Measurements from ENCODE around the gene DOHH. TPM values are rescaled to one million over a fixed set of nuclear protein-coding genes. Genes with fewer than 3 reads are reported as not detected.
A peak's percentile ranks its signal among the peaks of the same experiment; 100 is the strongest.

Gene DOHH
- total and polyA plus RNA-seq, 2 experiments from 2014 or later: 19.0 to 34.7 TPM

DNA sequence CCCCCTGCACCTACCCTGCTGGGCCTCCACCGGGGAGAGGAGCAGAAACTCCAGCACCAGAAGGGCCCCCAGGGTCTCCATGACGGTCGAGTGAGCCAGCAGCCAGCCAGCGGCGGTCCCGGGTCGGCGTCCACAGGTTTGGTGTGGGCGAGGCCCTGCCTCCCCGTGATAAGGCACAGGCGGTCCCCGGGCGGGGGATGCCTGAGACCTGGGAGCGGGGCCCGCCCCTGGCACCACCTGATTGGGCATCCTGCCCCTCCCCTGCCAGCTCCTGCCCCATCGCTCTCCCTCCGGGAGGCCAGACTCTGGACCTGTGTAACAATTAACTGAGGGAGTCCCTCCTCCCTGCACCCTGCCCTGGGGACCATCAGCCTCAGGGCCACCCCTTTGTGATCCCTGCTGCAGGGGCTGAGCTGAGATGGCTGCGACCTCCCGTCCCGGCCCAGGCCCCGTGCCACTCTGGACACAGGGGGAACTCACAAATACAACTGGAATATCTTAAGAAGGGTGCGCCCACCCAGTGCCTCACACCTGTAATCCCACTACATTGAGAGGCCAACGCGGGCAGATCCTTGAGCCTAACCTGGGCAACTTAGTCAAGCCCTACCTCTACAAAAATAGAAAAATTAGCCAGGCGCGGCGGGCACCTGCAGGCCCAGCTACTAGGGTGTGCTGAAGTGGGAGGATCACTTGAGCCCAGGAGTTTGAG is 19.9 kb downstream of the DOHH start, which contains the start of gene SMIM24:
Gene SMIM24 (minus strand): TSS at position 143 of the 709 bp plus-strand sequence. CDS start 62 bp downstream, at position 81.
- Histone ChIP-seq H3K4me3 (peak within 1 kb of the TSS; percentile 52), H2AFZ (0 out of 2 replicates have a peak within 1 kb of the TSS, but pooled peaks have one; percentile 72), H3K79me2 (replicated peaks; ENCODE audit: insufficient read depth) (no peaks in the 10 kb centered on the region), H3K36me3 (ENCODE audit: insufficient read depth) (no peaks in the 10 kb centered on the region), H3K27ac (ENCODE audit: low read depth) (no peak within 1 kb of the TSS), H3F3A (replicated peaks; ENCODE audit: low read depth) (0 out of 2 replicates have a peak, but pooled peaks cover 4% of the 10 kb centered on the region), H3K4me2 (peak within 1 kb of the TSS; percentile 77), H3K9me2 (ENCODE audit: insufficient read depth) (peaks cover 7% of the 10 kb centered on the region; the same call in 1 of the 2 replicates), H3K27me3 (ENCODE audit: insufficient read depth) (no peaks in the 10 kb centered on the region), H3K4me1 (ENCODE audit: insufficient read depth) (peaks cover 11% of the 10 kb centered on the region; the same call in 1 of the 2 replicates), H4K20me1 (replicated peaks; ENCODE audit: insufficient read depth) (0 out of 2 replicates have a peak, but pooled peaks cover 3% of the 10 kb centered on the region)
- TF ChIP-seq ZNF462 (CRISPR knock-in tag; IDR thresholded peaks at IDR 0.05) (no peak), POLR2AphosphoS5 (IDR thresholded peaks at IDR 0.05; ENCODE audit: low read depth) (0 out of 2 replicates have a peak, but pooled peaks have one; percentile 24)
- H3K9me3 Mint-ChIP-seq: no peaks in the 10 kb centered on the region; the same call in 2 of the 3 replicates
- peaks cover 9% of the 10 kb centered on the region; the same call in 2 of the 3 replicates for H3K4me1 Mint-ChIP-seq
- no peak within 1 kb of the TSS for H3K27ac Mint-ChIP-seq
- no peaks in the 10 kb centered on the region for H3K36me3 Mint-ChIP-seq (ENCODE audit: low read depth)
- ATAC-seq: peak; percentile 37
- H3K27me3 Mint-ChIP-seq (ENCODE audit: insufficient read depth, low read depth, poor library complexity): peaks cover 25% of the 10 kb centered on the region
- no peak for DNase-seq (ENCODE audit: low spot score)
- no peak within 1 kb of the TSS for H3K4me3 Mint-ChIP-seq

- Mint-ChIP-seq H3K27ac (no peak overlapping the region), H3K36me3 (ENCODE audit: low read depth) (no peaks in the 10 kb centered on the region), H3K9me3 (no peaks in the 10 kb centered on the region; the same call in 2 of the 3 replicates), H3K4me3 (no peak overlapping the region), H3K27me3 (ENCODE audit: insufficient read depth, low read depth, poor library complexity) (peaks cover 23% of the 10 kb centered on the region), H3K4me1 (peaks cover 9% of the 10 kb centered on the region; the same call in 2 of the 3 replicates)
- Histone ChIP-seq H3K4me2 (peak overlapping the region; percentile 77), H3K4me1 (ENCODE audit: insufficient read depth) (peaks cover 11% of the 10 kb centered on the region; the same call in 1 of the 2 replicates), H3K9me2 (ENCODE audit: insufficient read depth) (peaks cover 7% of the 10 kb centered on the region; the same call in 1 of the 2 replicates), H2AFZ (0 out of 2 replicates have a peak overlapping the region, but pooled peaks have one; percentile 72), H3K4me3 (peak overlapping the region; percentile 52), H4K20me1 (replicated peaks; ENCODE audit: insufficient read depth) (0 out of 2 replicates have a peak, but pooled peaks cover 3% of the 10 kb centered on the region), H3K27ac (ENCODE audit: low read depth) (no peak overlapping the region), H3K36me3 (ENCODE audit: insufficient read depth) (no peaks in the 10 kb centered on the region), H3K79me2 (replicated peaks; ENCODE audit: insufficient read depth) (no peaks in the 10 kb centered on the region), H3F3A (replicated peaks; ENCODE audit: low read depth) (0 out of 2 replicates have a peak, but pooled peaks cover 4% of the 10 kb centered on the region), H3K27me3 (ENCODE audit: insufficient read depth) (no peaks in the 10 kb centered on the region)
- DNase-seq (ENCODE audit: low spot score): peak; percentile 89
- TF ChIP-seq EZH2phosphoT487 (IDR thresholded peaks at IDR 0.05; ENCODE audit: unreplicated experiment): no peak
- TF ChIP-seq POLR2AphosphoS5 (IDR thresholded peaks at IDR 0.05; ENCODE audit: low read depth): peak; percentile 62
- peak; percentile 63 for ATAC-seq
Observed at GRCh38 chr19:3479834-3480215, 20.6 kb downstream of the DOHH start.
